Measurements from ENCODE around the gene RPL32.
"Not testable (repeated sequence)": the region's sequence is repeated elsewhere in the genome, so short reads cannot be mapped to it uniquely, and the experiment has no call there.

Gene RPL32

GRCh38 chr3:12866836-12867235 is 25.5 kb upstream of the RPL32 start:
- no peaks in the 10 kb centered on the region for H3K36me3 ChIP-seq (ENCODE audit: control insufficient read depth, insufficient read depth, low read length)
- H3K9me3 ChIP-seq (ENCODE audit: control insufficient read depth, low read length): no peaks in the 10 kb centered on the region
- peaks cover 8% of the 10 kb centered on the region for H3K27me3 ChIP-seq (replicated peaks; ENCODE audit: control insufficient read depth, insufficient read depth, low read length, poor library complexity, severe bottlenecking)
- DNase-seq: no peak
- no peak overlapping the region for H3K4me3 ChIP-seq (ENCODE audit: insufficient read depth, low read depth, low read length, poor library complexity, severe bottlenecking)
- H3K27ac ChIP-seq (ENCODE audit: insufficient read depth, low read length, poor library complexity, severe bottlenecking): no peak overlapping the region
- H3K4me1 ChIP-seq (ENCODE audit: control insufficient read depth, insufficient read depth, low read length, poor library complexity, severe bottlenecking): peaks cover 10% of the 10 kb centered on the region

- Histone ChIP-seq H3K4me3 (ENCODE audit: insufficient read depth, low read depth, low read length, poor library complexity, severe bottlenecking) (no peak overlapping the region), H3K27me3 (replicated peaks; ENCODE audit: control insufficient read depth, insufficient read depth, low read length, poor library complexity, severe bottlenecking) (peaks cover 8% of the 10 kb centered on the region), H3K27ac (ENCODE audit: insufficient read depth, low read length, poor library complexity, severe bottlenecking) (no peak overlapping the region), H3K9me3 (ENCODE audit: control insufficient read depth, low read length) (no peaks in the 10 kb centered on the region), H3K4me1 (ENCODE audit: control insufficient read depth, insufficient read depth, low read length, poor library complexity, severe bottlenecking) (peaks cover 10% of the 10 kb centered on the region), H3K36me3 (ENCODE audit: control insufficient read depth, insufficient read depth, low read length) (no peaks in the 10 kb centered on the region)
- DNase-seq: no peak
These were observed 23.9 kb upstream of the RPL32 start for GRCh38 chr3:12865271-12865670.

- Histone ChIP-seq H3K36me3 (ENCODE audit: control insufficient read depth, insufficient read depth, low read length) (no peaks in the 10 kb centered on the region), H3K9me3 (ENCODE audit: control insufficient read depth, low read length) (no peaks in the 10 kb centered on the region), H3K4me3 (ENCODE audit: insufficient read depth, low read depth, low read length, poor library complexity, severe bottlenecking) (no peak overlapping the region), H3K4me1 (ENCODE audit: control insufficient read depth, insufficient read depth, low read length, poor library complexity, severe bottlenecking) (no peaks in the 10 kb centered on the region), H3K27ac (ENCODE audit: insufficient read depth, low read length, poor library complexity, severe bottlenecking) (no peak overlapping the region), H3K27me3 (replicated peaks; ENCODE audit: control insufficient read depth, insufficient read depth, low read length, poor library complexity, severe bottlenecking) (no peaks in the 10 kb centered on the region)
- no peak for DNase-seq
These were observed 21.0 kb upstream of the RPL32 start for GRCh38 chr3:12862387-12862786.

GRCh38 chr3:12861611-12862010 is 20.2 kb upstream of the RPL32 start:
- H3K27me3 ChIP-seq (replicated peaks; ENCODE audit: control insufficient read depth, insufficient read depth, low read length, poor library complexity, severe bottlenecking): no peaks in the 10 kb centered on the region
- no peak overlapping the region for H3K27ac ChIP-seq (ENCODE audit: insufficient read depth, low read length, poor library complexity, severe bottlenecking)
- H3K4me3 ChIP-seq (ENCODE audit: insufficient read depth, low read depth, low read length, poor library complexity, severe bottlenecking): no peak overlapping the region
- H3K36me3 ChIP-seq (ENCODE audit: control insufficient read depth, insufficient read depth, low read length): no peaks in the 10 kb centered on the region
- no peaks in the 10 kb centered on the region for H3K9me3 ChIP-seq (ENCODE audit: control insufficient read depth, low read length)
- DNase-seq: no peak
- no peaks in the 10 kb centered on the region for H3K4me1 ChIP-seq (ENCODE audit: control insufficient read depth, insufficient read depth, low read length, poor library complexity, severe bottlenecking)

- no peaks in the 10 kb centered on the region for H3K36me3 ChIP-seq (ENCODE audit: control insufficient read depth, insufficient read depth, low read length)
- no peak overlapping the region for H3K27ac ChIP-seq (ENCODE audit: insufficient read depth, low read length, poor library complexity, severe bottlenecking)
- no peaks in the 10 kb centered on the region for H3K9me3 ChIP-seq (ENCODE audit: control insufficient read depth, low read length)
- DNase-seq: no peak
- H3K27me3 ChIP-seq (replicated peaks; ENCODE audit: control insufficient read depth, insufficient read depth, low read length, poor library complexity, severe bottlenecking): no peaks in the 10 kb centered on the region
- H3K4me3 ChIP-seq (ENCODE audit: insufficient read depth, low read depth, low read length, poor library complexity, severe bottlenecking): no peak overlapping the region
- no peaks in the 10 kb centered on the region for H3K4me1 ChIP-seq (ENCODE audit: control insufficient read depth, insufficient read depth, low read length, poor library complexity, severe bottlenecking)
These were observed 18.5 kb upstream of the RPL32 start for GRCh38 chr3:12859840-12860239.

GRCh38 chr3:12856626-12857025 is 15.3 kb upstream of the RPL32 start:
- H3K27me3 ChIP-seq (replicated peaks; ENCODE audit: control insufficient read depth, insufficient read depth, low read length, poor library complexity, severe bottlenecking): no peaks in the 10 kb centered on the region
- no peak for DNase-seq

GRCh38 chr3:12854565-12854964 is 13.2 kb upstream of the RPL32 start:
- H3K27me3 ChIP-seq (replicated peaks; ENCODE audit: control insufficient read depth, insufficient read depth, low read length, poor library complexity, severe bottlenecking): no peaks in the 10 kb centered on the region
- H3K36me3 ChIP-seq (ENCODE audit: control insufficient read depth, insufficient read depth, low read length): no peaks in the 10 kb centered on the region
- H3K4me3 ChIP-seq (ENCODE audit: insufficient read depth, low read depth, low read length, poor library complexity, severe bottlenecking): no peak overlapping the region
- no peaks in the 10 kb centered on the region for H3K4me1 ChIP-seq (ENCODE audit: control insufficient read depth, insufficient read depth, low read length, poor library complexity, severe bottlenecking)
- no peak for DNase-seq
- no peak overlapping the region for H3K27ac ChIP-seq (ENCODE audit: insufficient read depth, low read length, poor library complexity, severe bottlenecking)
- H3K9me3 ChIP-seq (ENCODE audit: control insufficient read depth, low read length): no peaks in the 10 kb centered on the region

More at GRCh38 chr3:12856626-12857025, 15.3 kb upstream of the RPL32 start:
- Histone ChIP-seq H3K36me3 (ENCODE audit: control insufficient read depth, insufficient read depth, low read length) (no peaks in the 10 kb centered on the region), H3K9me3 (ENCODE audit: control insufficient read depth, low read length) (no peaks in the 10 kb centered on the region), H3K4me3 (ENCODE audit: insufficient read depth, low read depth, low read length, poor library complexity, severe bottlenecking) (no peak overlapping the region), H3K4me1 (ENCODE audit: control insufficient read depth, insufficient read depth, low read length, poor library complexity, severe bottlenecking) (no peaks in the 10 kb centered on the region), H3K27ac (ENCODE audit: insufficient read depth, low read length, poor library complexity, severe bottlenecking) (no peak overlapping the region)

GRCh38 chr3:12853847-12854246 is 12.5 kb upstream of the RPL32 start:
- not testable (repeated sequence) for H3K9me3 ChIP-seq (ENCODE audit: control insufficient read depth, low read length); H3K27me3 ChIP-seq (replicated peaks; ENCODE audit: control insufficient read depth, insufficient read depth, low read length, poor library complexity, severe bottlenecking); DNase-seq; H3K36me3 ChIP-seq (ENCODE audit: control insufficient read depth, insufficient read depth, low read length); H3K27ac ChIP-seq (ENCODE audit: insufficient read depth, low read length, poor library complexity, severe bottlenecking); H3K4me1 ChIP-seq (ENCODE audit: control insufficient read depth, insufficient read depth, low read length, poor library complexity, severe bottlenecking); H3K4me3 ChIP-seq (ENCODE audit: insufficient read depth, low read depth, low read length, poor library complexity, severe bottlenecking)

- no peaks in the 10 kb centered on the region for H3K36me3 ChIP-seq (ENCODE audit: control insufficient read depth, insufficient read depth, low read length)
- no peak overlapping the region for H3K4me3 ChIP-seq (ENCODE audit: insufficient read depth, low read depth, low read length, poor library complexity, severe bottlenecking)
- no peaks in the 10 kb centered on the region for H3K9me3 ChIP-seq (ENCODE audit: control insufficient read depth, low read length)
- no peaks in the 10 kb centered on the region for H3K27me3 ChIP-seq (replicated peaks; ENCODE audit: control insufficient read depth, insufficient read depth, low read length, poor library complexity, severe bottlenecking)
- H3K4me1 ChIP-seq (ENCODE audit: control insufficient read depth, insufficient read depth, low read length, poor library complexity, severe bottlenecking): no peaks in the 10 kb centered on the region
- DNase-seq: no peak
- H3K27ac ChIP-seq (ENCODE audit: insufficient read depth, low read length, poor library complexity, severe bottlenecking): no peak overlapping the region
These were observed 10.8 kb upstream of the RPL32 start for GRCh38 chr3:12852201-12852600.

GRCh38 chr3:12845811-12846210 is 4.4 kb upstream of the RPL32 start:
- no peaks in the 10 kb centered on the region for H3K4me1 ChIP-seq (ENCODE audit: control insufficient read depth, insufficient read depth, low read length, poor library complexity, severe bottlenecking)
- H3K27ac ChIP-seq (ENCODE audit: insufficient read depth, low read length, poor library complexity, severe bottlenecking): no peak overlapping the region
- H3K9me3 ChIP-seq (ENCODE audit: control insufficient read depth, low read length): no peaks in the 10 kb centered on the region
- no peaks in the 10 kb centered on the region for H3K27me3 ChIP-seq (replicated peaks; ENCODE audit: control insufficient read depth, insufficient read depth, low read length, poor library complexity, severe bottlenecking)
- no peaks in the 10 kb centered on the region for H3K36me3 ChIP-seq (ENCODE audit: control insufficient read depth, insufficient read depth, low read length)
- no peak for DNase-seq
- H3K4me3 ChIP-seq (ENCODE audit: insufficient read depth, low read depth, low read length, poor library complexity, severe bottlenecking): no peak overlapping the region

- no peak overlapping the region for H3K4me3 ChIP-seq (ENCODE audit: insufficient read depth, low read depth, low read length, poor library complexity, severe bottlenecking)
- DNase-seq: no peak
- no peaks in the 10 kb centered on the region for H3K27me3 ChIP-seq (replicated peaks; ENCODE audit: control insufficient read depth, insufficient read depth, low read length, poor library complexity, severe bottlenecking)
- peaks cover 12% of the 10 kb centered on the region for H3K4me1 ChIP-seq (ENCODE audit: control insufficient read depth, insufficient read depth, low read length, poor library complexity, severe bottlenecking)
- H3K9me3 ChIP-seq (ENCODE audit: control insufficient read depth, low read length): no peaks in the 10 kb centered on the region
- H3K27ac ChIP-seq (ENCODE audit: insufficient read depth, low read length, poor library complexity, severe bottlenecking): no peak overlapping the region
- H3K36me3 ChIP-seq (ENCODE audit: control insufficient read depth, insufficient read depth, low read length): peaks cover 26% of the 10 kb centered on the region
These were observed 1.1 kb upstream of the RPL32 start for GRCh38 chr3:12842469-12842868.

Measured in effector memory CD4-positive, alpha-beta T cell (primary cell).